ENCODE data around the gene CD52. TPM values are rescaled to one million over a fixed set of nuclear protein-coding genes. Genes with fewer than 3 reads are reported as not detected.
A peak's percentile ranks its signal among the peaks of the same experiment; 100 is the strongest.

Gene CD52
- polyA plus RNA-seq, 1 donor (not counting 4 experiments of a cell fraction or from before 2014, with no cell fraction given): 0.22 TPM

GRCh38 chr1:26275580-26276431 is 42.0 kb upstream of the CD52 start:
- DNase-seq (ENCODE audit: low read depth, low spot score) (peak; percentile 91), FAIRE-seq (peak; percentile 91)
- no peak overlapping the region for H3K4me3 ChIP-seq (ENCODE audit: control insufficient read depth in 2 of 3, extremely low read depth in 1 of 3, insufficient read depth in 2 of 3, low read depth in 1 of 3, low read length in 3 of 3)
- TF ChIP-seq EZH2 (IDR thresholded peaks at IDR 0.05; ENCODE audit: low read length): no peak
- TF ChIP-seq CTCF (optimal IDR thresholded peaks at IDR 0.05 in 1 of 3, IDR thresholded peaks at IDR 0.05 in 1 of 3, conservative IDR thresholded peaks at IDR 0.05 in 1 of 3; ENCODE audit: extremely low read depth in 1 of 3, insufficient read depth in 2 of 3, low read length in 3 of 3): peak in 2 of 3 experiments; percentile 75 to 80
- H3K79me2 ChIP-seq (ENCODE audit: control insufficient read depth, insufficient read depth, low read length): peaks cover 8% of the 10 kb centered on the region
- H3K4me1 ChIP-seq (ENCODE audit: control insufficient read depth, extremely low read depth, insufficient read depth, low read length): peaks cover 56% of the 10 kb centered on the region
- H4K20me1 ChIP-seq (ENCODE audit: control insufficient read depth, extremely low read depth, insufficient read depth, low read length): no peaks in the 10 kb centered on the region
- dilution Hi-C loops (cut with MboI; ENCODE audit: extremely low pct_ligation_motif_present, low sequenced_read_pairs): no loop called here
- peak overlapping the region; percentile 77 for H3K9ac ChIP-seq (ENCODE audit: control insufficient read depth, extremely low read depth, insufficient read depth, low read length)
- H3K27me3 ChIP-seq (ENCODE audit: control insufficient read depth, extremely low read depth, insufficient read depth, low read length): no peaks in the 10 kb centered on the region
- H2AFZ ChIP-seq (ENCODE audit: control insufficient read depth, low read length): no peak overlapping the region
- H3K4me2 ChIP-seq (ENCODE audit: control insufficient read depth, extremely low read depth, insufficient read depth, low read depth, low read length): peak overlapping the region; percentile 63
- peaks cover 2 to 27% of the 10 kb centered on the region in 2 experiments for H3K36me3 ChIP-seq (ENCODE audit: control insufficient read depth in 2 of 2, extremely low read depth in 1 of 2, insufficient read depth in 2 of 2, low read length in 2 of 2)
- H3K27ac ChIP-seq (ENCODE audit: control insufficient read depth, insufficient read depth, low read length): peak overlapping the region; percentile 95
- no peaks in the 10 kb centered on the region for H3K9me1 ChIP-seq (ENCODE audit: control insufficient read depth, extremely low read depth, insufficient read depth, low read length)
- no peaks in the 10 kb centered on the region for H3K9me3 ChIP-seq (ENCODE audit: control insufficient read depth, low read depth, low read length)

- no peak for DNase-seq (ENCODE audit: low read depth, low spot score)
- no peaks in the 10 kb centered on the region for H3K9me1 ChIP-seq (ENCODE audit: control insufficient read depth, extremely low read depth, insufficient read depth, low read length)
- H3K4me1 ChIP-seq (ENCODE audit: control insufficient read depth, extremely low read depth, insufficient read depth, low read length): peaks cover 63% of the 10 kb centered on the region
- no peak for FAIRE-seq
- peak overlapping the region; percentile 63 for H3K4me2 ChIP-seq (ENCODE audit: control insufficient read depth, extremely low read depth, insufficient read depth, low read depth, low read length)
- H3K27ac ChIP-seq (ENCODE audit: control insufficient read depth, insufficient read depth, low read length): peak overlapping the region; percentile 95
- peaks cover 14% of the 10 kb centered on the region for H3K79me2 ChIP-seq (ENCODE audit: control insufficient read depth, insufficient read depth, low read length)
- no peak overlapping the region for H2AFZ ChIP-seq (ENCODE audit: control insufficient read depth, low read length)
- H3K27me3 ChIP-seq (ENCODE audit: control insufficient read depth, extremely low read depth, insufficient read depth, low read length): no peaks in the 10 kb centered on the region
- H3K9ac ChIP-seq (ENCODE audit: control insufficient read depth, extremely low read depth, insufficient read depth, low read length): peak overlapping the region; percentile 77
- no peaks in the 10 kb centered on the region for H3K9me3 ChIP-seq (ENCODE audit: control insufficient read depth, low read depth, low read length)
- dilution Hi-C loops (cut with MboI; ENCODE audit: extremely low pct_ligation_motif_present, low sequenced_read_pairs): no loop called here
- H3K36me3 ChIP-seq (ENCODE audit: control insufficient read depth in 2 of 2, extremely low read depth in 1 of 2, insufficient read depth in 2 of 2, low read length in 2 of 2): peaks cover 6 to 27% of the 10 kb centered on the region in 2 experiments
- H3K4me3 ChIP-seq (ENCODE audit: control insufficient read depth in 2 of 3, extremely low read depth in 1 of 3, insufficient read depth in 2 of 3, low read depth in 1 of 3, low read length in 3 of 3): no peak overlapping the region
- peaks cover 2% of the 10 kb centered on the region for H4K20me1 ChIP-seq (ENCODE audit: control insufficient read depth, extremely low read depth, insufficient read depth, low read length)
- TF ChIP-seq CTCF (optimal IDR thresholded peaks at IDR 0.05 in 1 of 3, IDR thresholded peaks at IDR 0.05 in 1 of 3, conservative IDR thresholded peaks at IDR 0.05 in 1 of 3; ENCODE audit: extremely low read depth in 1 of 3, insufficient read depth in 2 of 3, low read length in 3 of 3) (no peak), EZH2 (IDR thresholded peaks at IDR 0.05; ENCODE audit: low read length) (no peak)
These were observed 41.3 kb upstream of the CD52 start for GRCh38 chr1:26276432-26276838.
